GM12865 (cell line): Measurements from ENCODE around the gene INPP5E.

Experiments
- DNase-seq: peaks from one replicate; pipeline ENCODE4 v3.0.0; 2010; ENCODE audit warnings: low read depth
- H3K4me3 ChIP-seq: 2 replicates; pipeline ENCODE4 v1.5.1; 2011; ENCODE audit warnings: mild to moderate bottlenecking, low read depth, low read length, control low read depth
- TF ChIP-seq, protein P1 (sequence below): IDR thresholded peaks from 2 replicates; pipeline ENCODE4 v1.5.1; 2011; ENCODE audit warnings: low read length, control low read depth, low read depth, inconsistent platforms; ENCODE audit not compliant: insufficient read depth; ENCODE audit errors: missing control alignments

Gene INPP5E

GRCh38 chr9:136455043-136456002 is 15.7 kb upstream of the INPP5E start:
- no peak for DNase-seq
- no peak overlapping the region for H3K4me3 ChIP-seq
- TF ChIP-seq, protein P1, sequence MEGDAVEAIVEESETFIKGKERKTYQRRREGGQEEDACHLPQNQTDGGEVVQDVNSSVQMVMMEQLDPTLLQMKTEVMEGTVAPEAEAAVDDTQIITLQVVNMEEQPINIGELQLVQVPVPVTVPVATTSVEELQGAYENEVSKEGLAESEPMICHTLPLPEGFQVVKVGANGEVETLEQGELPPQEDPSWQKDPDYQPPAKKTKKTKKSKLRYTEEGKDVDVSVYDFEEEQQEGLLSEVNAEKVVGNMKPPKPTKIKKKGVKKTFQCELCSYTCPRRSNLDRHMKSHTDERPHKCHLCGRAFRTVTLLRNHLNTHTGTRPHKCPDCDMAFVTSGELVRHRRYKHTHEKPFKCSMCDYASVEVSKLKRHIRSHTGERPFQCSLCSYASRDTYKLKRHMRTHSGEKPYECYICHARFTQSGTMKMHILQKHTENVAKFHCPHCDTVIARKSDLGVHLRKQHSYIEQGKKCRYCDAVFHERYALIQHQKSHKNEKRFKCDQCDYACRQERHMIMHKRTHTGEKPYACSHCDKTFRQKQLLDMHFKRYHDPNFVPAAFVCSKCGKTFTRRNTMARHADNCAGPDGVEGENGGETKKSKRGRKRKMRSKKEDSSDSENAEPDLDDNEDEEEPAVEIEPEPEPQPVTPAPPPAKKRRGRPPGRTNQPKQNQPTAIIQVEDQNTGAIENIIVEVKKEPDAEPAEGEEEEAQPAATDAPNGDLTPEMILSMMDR: no peak

GRCh38 chr9:136454026-136454796 is 14.6 kb upstream of the INPP5E start:
- DNase-seq: no peak
- TF ChIP-seq, protein P1: no peak
- no peak overlapping the region for H3K4me3 ChIP-seq

DNA sequence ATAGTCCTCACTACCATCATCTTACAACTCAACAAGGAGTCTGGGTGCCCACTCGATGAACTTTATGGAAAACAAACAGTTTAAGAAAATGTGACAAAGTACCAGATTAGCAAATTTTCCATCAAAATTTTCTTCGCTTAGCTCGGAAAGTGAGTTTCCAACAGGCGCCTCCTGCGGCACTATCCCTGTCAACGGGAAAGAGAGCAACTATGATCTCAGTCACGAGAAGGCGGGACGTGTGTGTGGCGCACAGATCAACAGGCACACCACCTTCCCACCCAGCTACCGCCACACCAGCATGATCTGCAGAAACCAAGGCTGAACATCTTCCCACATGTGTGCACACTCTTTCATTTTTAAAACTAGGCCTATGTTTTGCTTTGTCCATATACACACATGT is 13.7 kb upstream of the INPP5E start:
- TF ChIP-seq, protein P1: no peak
- H3K4me3 ChIP-seq: no peak overlapping the region
- DNase-seq: no peak

DNA sequence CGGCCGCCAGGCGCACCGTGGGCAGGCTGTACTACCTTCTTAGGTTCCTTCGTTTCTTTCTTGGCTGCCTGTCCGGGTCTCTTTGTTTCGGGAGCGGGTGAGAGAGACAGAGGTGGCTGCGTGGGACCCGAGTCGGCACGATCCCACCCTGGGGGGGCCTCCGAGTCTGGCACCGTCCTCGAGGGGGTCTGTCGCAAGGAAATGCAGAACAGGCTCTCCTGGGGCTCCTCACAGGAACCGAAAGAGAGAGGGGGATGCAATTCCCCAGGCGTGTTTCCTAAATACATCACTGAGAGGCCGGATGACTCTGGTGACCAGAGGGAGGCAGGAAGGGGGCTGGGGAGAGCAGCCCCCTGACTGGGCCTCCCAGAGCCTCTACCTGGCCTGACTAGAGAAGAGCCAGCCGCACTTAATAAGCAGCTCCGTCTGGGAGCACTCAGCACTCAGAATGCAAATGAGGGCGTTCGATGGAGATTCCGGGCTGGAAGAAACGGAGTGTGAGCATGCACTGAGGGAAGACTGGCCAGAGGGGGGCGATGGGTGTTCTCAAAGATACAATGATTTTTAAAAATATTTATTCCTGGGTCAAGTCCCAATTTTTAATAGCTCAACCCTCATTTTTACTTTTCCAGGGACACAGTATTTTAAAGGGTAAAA is 11.7 kb upstream of the INPP5E start:
- DNase-seq: no peak

GRCh38 chr9:136448655-136449054 is 9.0 kb upstream of the INPP5E start:
- no peak overlapping the region for H3K4me3 ChIP-seq
- DNase-seq: no peak
- TF ChIP-seq, protein P1: no peak

More for the DNA sequence above, 11.7 kb upstream of the INPP5E start:
- H3K4me3 ChIP-seq: no peak overlapping the region
- TF ChIP-seq, protein P1: no peak

GRCh38 chr9:136447173-136447778 is 7.6 kb upstream of the INPP5E start:
- no peak for DNase-seq
- TF ChIP-seq, protein P1: no peak
- no peak overlapping the region for H3K4me3 ChIP-seq
